Epithelial cell of esophagus (primary cell): ENCODE results near the gene C11orf16.
A peak's percentile ranks its signal among the peaks of the same experiment; 100 is the strongest.
"Not testable (repeated sequence)": the region's sequence is repeated elsewhere in the genome, so short reads cannot be mapped to it uniquely, and the experiment has no call there.

ENCODE experiments used
- DNase-seq: peaks from one replicate; pipeline ENCODE4 v3.0.0; 2010; ENCODE audit warnings: low read depth
- H3K4me3 ChIP-seq: 2 replicates; pipeline ENCODE4 v1.5.1; 2011; ENCODE audit warnings: mild to moderate bottlenecking, low read length, control low read depth
- CTCF ChIP-seq: IDR thresholded peaks from 2 replicates; pipeline ENCODE4 v1.5.1; 2011; ENCODE audit warnings: low read depth, mild to moderate bottlenecking, low read length, control low read depth, inconsistent platforms; ENCODE audit not compliant: insufficient read depth; ENCODE audit errors: missing control alignments

C11orf16 gene

GRCh38 chr11:8911029-8911823, 21.5 kb downstream of the C11orf16 start, which contains the start of gene AKIP1:
Gene AKIP1, plus strand, starts transcription at chr11:8911189. Its CDS starts 261 bp downstream, at chr11:8911450.
- TF ChIP-seq CTCF: no peak
- peak within 1 kb of the TSS; percentile 82 for H3K4me3 ChIP-seq
- DNase-seq: peak; percentile 94

- peak overlapping the region; percentile 61 for H3K4me3 ChIP-seq
- TF ChIP-seq CTCF: no peak
- no peak for DNase-seq
Observed at GRCh38 chr11:8910649-8911026, 22.1 kb downstream of the C11orf16 start.

- no peak for DNase-seq
- no peak for TF ChIP-seq CTCF
- H3K4me3 ChIP-seq: no peak overlapping the region
Observed at GRCh38 chr11:8908099-8908498, 24.6 kb downstream of the C11orf16 start.

- H3K4me3 ChIP-seq: no peak overlapping the region
- DNase-seq: no peak
- no peak for TF ChIP-seq CTCF
Observed at GRCh38 chr11:8907116-8907515, 25.6 kb downstream of the C11orf16 start.

GRCh38 chr11:8905528-8906165, 27.1 kb downstream of the C11orf16 start:
- peak; percentile 88 for DNase-seq
- TF ChIP-seq CTCF: no peak
- H3K4me3 ChIP-seq: no peak overlapping the region

GRCh38 chr11:8899119-8899753, 33.5 kb downstream of the C11orf16 start:
- TF ChIP-seq CTCF: no peak
- DNase-seq: no peak
- H3K4me3 ChIP-seq: no peak overlapping the region

- H3K4me3 ChIP-seq: not testable (repeated sequence)
Observed at GRCh38 chr11:8891185-8891584, 41.6 kb downstream of the C11orf16 start.

More at GRCh38 chr11:8891185-8891584, 41.6 kb downstream of the C11orf16 start:
- not testable (repeated sequence) for DNase-seq
